Measurements from ENCODE around the gene ELAVL2. TPM values are rescaled to one million over a fixed set of nuclear protein-coding genes. Genes with fewer than 3 reads are reported as not detected.

Gene ELAVL2
- 5.5 and 6.0 TPM in 2 replicates for polyA plus RNA-seq (2013)

DNA sequence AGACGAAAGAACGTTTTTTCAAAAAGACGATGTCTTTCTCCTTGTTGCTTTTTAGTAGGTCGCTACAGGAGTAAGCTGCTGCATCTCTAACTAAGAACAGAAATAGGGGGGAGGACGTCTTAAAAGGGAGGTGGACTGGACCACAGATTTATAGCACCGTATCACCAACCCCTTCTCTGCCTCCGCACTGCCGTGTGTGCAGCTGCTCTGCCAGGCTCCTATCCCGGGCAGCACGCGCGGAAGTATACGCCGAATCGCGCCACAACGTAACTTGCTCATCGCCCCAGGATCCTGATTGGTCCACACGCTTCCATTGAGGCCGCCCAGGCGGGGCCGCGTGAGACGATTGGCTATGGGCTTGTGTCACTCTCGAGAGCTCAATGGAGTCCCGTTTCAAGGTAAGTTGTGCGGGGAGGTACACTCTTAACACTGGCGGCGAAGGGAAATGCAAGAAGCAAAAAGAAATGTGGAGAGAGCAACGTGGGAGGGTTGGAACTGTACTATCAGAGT is at the start of gene ELAVL2:
ELAVL2 (minus strand) TSS at position 121 of the 510 bp plus-strand sequence. CDS start 64,006 bp downstream, outside the sequence.
- Histone ChIP-seq H3K4ac (ENCODE audit: low read depth, low read length) (no peak within 1 kb of the TSS), H3K79me2 (ENCODE audit: control insufficient read depth, insufficient read depth, low read length, poor library complexity) (no peaks in the 10 kb centered on the region), H2BK5ac (ENCODE audit: low read depth, low read length, poor library complexity) (no peak within 1 kb of the TSS), H3K9ac (ENCODE audit: low read length) (no peak within 1 kb of the TSS), H2BK120ac (ENCODE audit: insufficient read depth, low read length, poor library complexity) (no peak within 1 kb of the TSS), H3K4me2 (ENCODE audit: low read length) (peak within 1 kb of the TSS; percentile 61), H3K9me3 (ENCODE audit: insufficient read depth, low read depth, low read length) (peaks cover 4% of the 10 kb centered on the region), H2BK12ac (ENCODE audit: low read length) (no peak within 1 kb of the TSS), H2AFZ (ENCODE audit: insufficient read depth, low read length, poor library complexity) (no peak within 1 kb of the TSS), H3K36me3 (ENCODE audit: control insufficient read depth in 1 of 2, insufficient read depth in 2 of 2, low read length in 2 of 2) (no peaks in the 10 kb centered on the region), H3K14ac (ENCODE audit: low read length) (no peak within 1 kb of the TSS), H4K8ac (ENCODE audit: low read depth, low read length) (no peak within 1 kb of the TSS), H3K79me1 (ENCODE audit: low read length) (no peaks in the 10 kb centered on the region), H4K91ac (ENCODE audit: low read depth, low read length) (no peak within 1 kb of the TSS), H3K23ac (ENCODE audit: low read length) (no peak within 1 kb of the TSS), H3K4me3 (ENCODE audit: low read depth, low read length) (peak within 1 kb of the TSS; percentile 57), H4K12ac (ENCODE audit: low read depth, low read length) (no peak within 1 kb of the TSS), H3K4me1 (ENCODE audit: control insufficient read depth in 1 of 2, insufficient read depth in 2 of 2, low read length in 2 of 2) (peaks cover 19 to 24% of the 10 kb centered on the region in 2 experiments), H3K27me3 (ENCODE audit: insufficient read depth, low read length) (peaks cover 44% of the 10 kb centered on the region), H2AK5ac (ENCODE audit: low read length) (no peak within 1 kb of the TSS), H3K27ac (ENCODE audit: low read depth, low read length) (no peak within 1 kb of the TSS), H3K18ac (ENCODE audit: low read length) (no peak within 1 kb of the TSS)
- DNase-seq, result no peak
- no CpG with 5 or more reads among the region's 30 CpGs for WGBS (ENCODE audit: extremely low coverage, insufficient coverage, insufficient read length)

DNA sequence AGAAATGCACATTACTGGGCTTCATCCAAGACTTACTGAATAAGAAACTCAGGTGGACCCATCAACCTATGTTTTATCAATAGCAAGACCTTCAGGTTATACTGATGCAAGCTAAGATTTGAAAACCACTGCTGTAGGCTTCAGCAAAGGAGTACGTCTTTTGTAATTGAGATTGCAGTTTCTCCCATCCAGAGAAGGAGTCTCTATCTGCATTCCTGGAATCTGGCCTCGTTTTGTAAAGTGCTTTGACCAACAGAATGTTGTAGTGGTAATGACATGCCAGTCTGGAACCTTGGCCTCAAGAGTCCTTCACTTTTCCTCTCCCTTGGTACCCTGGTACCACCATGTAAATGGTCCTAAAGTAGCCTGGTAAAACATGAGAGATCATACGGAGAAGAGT is 32.2 kb upstream of the ELAVL2 start:
- Histone ChIP-seq H3K9me3 (ENCODE audit: insufficient read depth, low read depth, low read length) (no peaks in the 10 kb centered on the region), H3K14ac (ENCODE audit: low read length) (no peak overlapping the region), H4K12ac (ENCODE audit: low read depth, low read length) (no peak overlapping the region), H3K23ac (ENCODE audit: low read length) (no peak overlapping the region), H3K4ac (ENCODE audit: low read depth, low read length) (no peak overlapping the region), H4K8ac (ENCODE audit: low read depth, low read length) (no peak overlapping the region), H2AFZ (ENCODE audit: insufficient read depth, low read length, poor library complexity) (no peak overlapping the region), H2BK120ac (ENCODE audit: insufficient read depth, low read length, poor library complexity) (no peak overlapping the region), H4K91ac (ENCODE audit: low read depth, low read length) (no peak overlapping the region), H2BK5ac (ENCODE audit: low read depth, low read length, poor library complexity) (no peak overlapping the region), H3K4me1 (ENCODE audit: control insufficient read depth in 1 of 2, insufficient read depth in 2 of 2, low read length in 2 of 2) (no peaks in the 10 kb centered on the region), H2AK5ac (ENCODE audit: low read length) (no peak overlapping the region), H3K79me1 (ENCODE audit: low read length) (no peaks in the 10 kb centered on the region), H3K79me2 (ENCODE audit: control insufficient read depth, insufficient read depth, low read length, poor library complexity) (no peaks in the 10 kb centered on the region), H3K9ac (ENCODE audit: low read length) (no peak overlapping the region), H3K18ac (ENCODE audit: low read length) (no peak overlapping the region), H2BK12ac (ENCODE audit: low read length) (no peak overlapping the region), H3K4me2 (ENCODE audit: low read length) (no peak overlapping the region), H3K4me3 (ENCODE audit: low read depth, low read length) (no peak overlapping the region), H3K27ac (ENCODE audit: low read depth, low read length) (no peak overlapping the region), H3K36me3 (ENCODE audit: control insufficient read depth in 1 of 2, insufficient read depth in 2 of 2, low read length in 2 of 2) (no peaks in the 10 kb centered on the region), H3K27me3 (ENCODE audit: insufficient read depth, low read length) (no peaks in the 10 kb centered on the region)
- no CpG with 5 or more reads among the region's 3 CpGs for WGBS (ENCODE audit: extremely low coverage, insufficient coverage, insufficient read length)
- DNase-seq, result no peak

DNA sequence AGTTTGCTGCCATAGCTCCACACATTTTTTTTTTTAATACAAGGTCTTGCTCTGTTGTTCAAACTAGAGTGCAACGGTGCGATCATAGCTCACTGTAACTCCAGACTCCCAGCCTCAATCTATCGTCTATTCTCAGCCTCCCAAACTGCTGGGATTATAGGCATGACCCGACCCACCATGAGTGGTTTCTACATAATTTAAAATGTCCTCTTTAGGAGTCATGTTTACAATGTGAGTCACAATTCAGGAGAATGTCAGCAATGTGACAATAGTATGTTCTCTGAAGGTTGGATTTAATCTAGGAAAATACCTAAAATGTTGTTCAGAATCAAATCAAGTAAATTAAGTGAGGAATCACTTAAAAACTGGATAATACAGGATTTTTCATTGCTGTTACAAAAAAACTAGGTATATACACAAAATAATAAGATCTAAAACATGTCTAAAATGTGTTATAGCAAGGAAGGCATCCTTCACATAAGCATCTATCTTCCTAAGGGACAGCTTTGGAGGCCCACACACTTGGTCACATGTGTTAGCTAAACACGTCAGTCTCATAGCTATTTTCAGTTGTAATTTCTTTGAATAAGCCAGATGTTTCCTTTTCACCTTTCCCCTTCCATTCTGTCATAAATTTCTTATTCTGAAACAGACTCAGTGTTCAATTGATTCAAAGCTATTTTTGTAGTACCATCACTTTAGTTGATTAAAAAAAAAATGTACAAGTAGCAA is 30.0 kb upstream of the ELAVL2 start:
- Histone ChIP-seq H3K9ac (ENCODE audit: low read length) (no peak overlapping the region), H3K4ac (ENCODE audit: low read depth, low read length) (no peak overlapping the region), H3K27me3 (ENCODE audit: insufficient read depth, low read length) (no peaks in the 10 kb centered on the region), H4K12ac (ENCODE audit: low read depth, low read length) (no peak overlapping the region), H2AK5ac (ENCODE audit: low read length) (no peak overlapping the region), H3K79me1 (ENCODE audit: low read length) (no peaks in the 10 kb centered on the region), H3K27ac (ENCODE audit: low read depth, low read length) (no peak overlapping the region), H3K4me3 (ENCODE audit: low read depth, low read length) (no peak overlapping the region), H4K91ac (ENCODE audit: low read depth, low read length) (no peak overlapping the region), H3K14ac (ENCODE audit: low read length) (no peak overlapping the region), H2BK120ac (ENCODE audit: insufficient read depth, low read length, poor library complexity) (no peak overlapping the region), H3K36me3 (ENCODE audit: control insufficient read depth in 1 of 2, insufficient read depth in 2 of 2, low read length in 2 of 2) (no peaks in the 10 kb centered on the region), H2AFZ (ENCODE audit: insufficient read depth, low read length, poor library complexity) (no peak overlapping the region), H3K4me1 (ENCODE audit: control insufficient read depth in 1 of 2, insufficient read depth in 2 of 2, low read length in 2 of 2) (peaks cover 3 to 4% of the 10 kb centered on the region in 2 experiments), H2BK12ac (ENCODE audit: low read length) (no peak overlapping the region), H3K9me3 (ENCODE audit: insufficient read depth, low read depth, low read length) (no peaks in the 10 kb centered on the region), H4K8ac (ENCODE audit: low read depth, low read length) (no peak overlapping the region), H3K18ac (ENCODE audit: low read length) (no peak overlapping the region), H3K23ac (ENCODE audit: low read length) (no peak overlapping the region), H2BK5ac (ENCODE audit: low read depth, low read length, poor library complexity) (no peak overlapping the region), H3K79me2 (ENCODE audit: control insufficient read depth, insufficient read depth, low read length, poor library complexity) (no peaks in the 10 kb centered on the region), H3K4me2 (ENCODE audit: low read length) (no peak overlapping the region)
- peak in 1 of 2 donors; percentile 13 for DNase-seq
- no CpG with 5 or more reads among the region's 5 CpGs for WGBS (ENCODE audit: extremely low coverage, insufficient coverage, insufficient read length)

DNA sequence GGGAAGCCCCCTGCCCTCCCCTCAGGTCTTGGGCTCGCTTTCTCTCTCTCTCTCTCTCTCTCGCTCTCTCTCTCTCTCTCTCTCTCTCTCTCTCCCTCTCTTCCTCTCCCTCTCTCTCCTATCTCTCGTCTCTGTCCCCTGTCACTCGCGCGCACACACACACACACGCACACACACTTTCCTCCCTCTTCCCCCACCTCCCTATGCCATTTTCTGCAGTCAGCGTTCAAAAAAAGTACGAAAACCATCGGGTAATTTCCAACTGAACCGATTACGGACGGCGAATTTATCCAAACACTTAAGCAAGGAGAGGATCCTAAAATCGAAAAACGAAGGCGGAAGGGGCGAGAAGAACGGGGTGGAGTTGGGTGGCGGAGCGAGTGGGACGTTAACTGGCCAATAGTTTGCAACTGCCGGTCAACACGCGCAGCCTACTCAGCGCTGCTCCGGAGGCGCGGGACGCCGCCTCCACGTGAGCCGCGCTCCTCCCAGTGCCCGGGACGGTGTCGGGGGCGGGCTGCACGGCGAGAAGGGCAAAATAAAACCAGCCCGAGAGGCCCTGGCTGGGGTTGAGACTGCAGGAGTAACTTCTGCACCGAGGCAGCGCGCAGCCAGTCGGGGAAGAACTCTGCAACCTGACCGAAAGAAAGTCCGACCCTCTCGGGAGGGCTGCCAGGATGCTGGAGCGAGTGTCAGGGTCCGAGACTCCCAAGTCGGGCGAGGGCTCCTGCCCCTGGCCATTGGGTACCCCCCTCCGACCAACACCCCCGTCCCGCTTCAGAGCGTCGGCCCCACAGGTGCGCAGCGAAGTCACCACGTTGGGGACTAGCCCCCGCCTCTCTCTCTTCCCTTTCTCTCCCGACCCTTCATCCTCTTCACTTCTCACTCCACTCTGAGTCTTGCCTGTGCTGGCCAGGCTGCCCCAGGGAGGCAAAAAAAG is 24.9 kb upstream of the ELAVL2 start:
- DNase-seq, result no peak
- Histone ChIP-seq H3K4me3 (ENCODE audit: low read depth, low read length) (peak overlapping the region; percentile 69), H3K27me3 (ENCODE audit: insufficient read depth, low read length) (no peaks in the 10 kb centered on the region), H3K27ac (ENCODE audit: low read depth, low read length) (no peak overlapping the region), H3K79me1 (ENCODE audit: low read length) (peaks cover 4% of the 10 kb centered on the region), H3K9ac (ENCODE audit: low read length) (peak overlapping the region; percentile 65), H3K4me1 (ENCODE audit: control insufficient read depth in 1 of 2, insufficient read depth in 2 of 2, low read length in 2 of 2) (peaks cover 3 to 6% of the 10 kb centered on the region in 2 experiments), H3K14ac (ENCODE audit: low read length) (peak overlapping the region; percentile 22), H3K4me2 (ENCODE audit: low read length) (peak overlapping the region; percentile 96), H3K9me3 (ENCODE audit: insufficient read depth, low read depth, low read length) (no peaks in the 10 kb centered on the region), H3K79me2 (ENCODE audit: control insufficient read depth, insufficient read depth, low read length, poor library complexity) (no peaks in the 10 kb centered on the region), H4K8ac (ENCODE audit: low read depth, low read length) (peak overlapping the region; percentile 41), H2BK12ac (ENCODE audit: low read length) (peak overlapping the region; percentile 16), H4K91ac (ENCODE audit: low read depth, low read length) (peak overlapping the region; percentile 36), H3K18ac (ENCODE audit: low read length) (no peak overlapping the region), H2BK5ac (ENCODE audit: low read depth, low read length, poor library complexity) (no peak overlapping the region), H3K23ac (ENCODE audit: low read length) (no peak overlapping the region), H2AFZ (ENCODE audit: insufficient read depth, low read length, poor library complexity) (peak overlapping the region; percentile 60), H2AK5ac (ENCODE audit: low read length) (no peak overlapping the region), H3K36me3 (ENCODE audit: control insufficient read depth in 1 of 2, insufficient read depth in 2 of 2, low read length in 2 of 2) (no peaks in the 10 kb centered on the region), H3K4ac (ENCODE audit: low read depth, low read length) (no peak overlapping the region), H4K12ac (ENCODE audit: low read depth, low read length) (peak overlapping the region; percentile 77), H2BK120ac (ENCODE audit: insufficient read depth, low read length, poor library complexity) (no peak overlapping the region)
- no CpG with 5 or more reads among the region's 62 CpGs for WGBS (ENCODE audit: extremely low coverage, insufficient coverage, insufficient read length)
